PFSK-1 (cell line): ENCODE measurements around the gene FOSL2.

ENCODE experiments used
- POLR2AphosphoS5 ChIP-seq: IDR thresholded peaks from 2 replicates; pipeline ENCODE4 v1.6.1; 2012; ENCODE audit warnings: low read depth, mild to moderate bottlenecking, control low read depth, low read length, moderate library complexity
- SIN3A ChIP-seq: IDR thresholded peaks from 2 replicates; pipeline ENCODE4 v1.6.1; 2012; ENCODE audit warnings: mild to moderate bottlenecking, low read length, moderate library complexity, borderline replicate concordance; ENCODE audit not compliant: insufficient read depth
- TAF1 ChIP-seq: IDR thresholded peaks from 2 replicates; pipeline ENCODE4 v1.6.1; 2012; ENCODE audit warnings: low read length, control low read depth, borderline replicate concordance; ENCODE audit not compliant: insufficient read depth
- TF ChIP-seq, protein P1 (sequence below), 2 experiments: IDR thresholded peaks; 2 replicates each; pipeline versions ENCODE4 v1.6.1 to v1.8.0; 2011 to 2012; ENCODE audit warnings: low read depth in 2 of 2, low read length in 2 of 2, control low read depth in 1 of 2, inconsistent platforms in 1 of 2, mild to moderate bottlenecking in 1 of 2, moderate library complexity in 1 of 2; ENCODE audit not compliant: insufficient read depth in 1 of 2

DNA sequence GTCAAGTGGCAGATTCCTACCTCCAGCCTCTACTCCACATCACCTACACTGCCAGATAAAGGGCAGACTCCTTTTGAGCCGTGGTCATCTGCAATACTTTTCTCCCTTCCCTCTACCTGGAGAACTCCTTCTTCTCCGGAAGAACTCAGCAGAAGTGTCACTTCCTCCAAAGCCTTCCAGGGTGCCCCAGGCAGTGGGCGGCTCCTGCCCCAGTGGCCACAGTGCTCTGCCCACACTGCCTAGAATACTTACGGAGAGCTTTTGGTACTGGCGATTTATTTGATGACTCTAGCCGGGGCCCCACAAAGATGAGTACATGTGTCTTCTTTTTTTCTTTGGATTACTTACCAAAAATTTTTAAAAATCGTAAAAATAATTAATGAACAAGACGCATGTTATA, 39.7 kb downstream of the FOSL2 start:
- TF ChIP-seq POLR2AphosphoS5 (no peak), TAF1 (no peak), SIN3A (no peak)
- TF ChIP-seq, protein P1, sequence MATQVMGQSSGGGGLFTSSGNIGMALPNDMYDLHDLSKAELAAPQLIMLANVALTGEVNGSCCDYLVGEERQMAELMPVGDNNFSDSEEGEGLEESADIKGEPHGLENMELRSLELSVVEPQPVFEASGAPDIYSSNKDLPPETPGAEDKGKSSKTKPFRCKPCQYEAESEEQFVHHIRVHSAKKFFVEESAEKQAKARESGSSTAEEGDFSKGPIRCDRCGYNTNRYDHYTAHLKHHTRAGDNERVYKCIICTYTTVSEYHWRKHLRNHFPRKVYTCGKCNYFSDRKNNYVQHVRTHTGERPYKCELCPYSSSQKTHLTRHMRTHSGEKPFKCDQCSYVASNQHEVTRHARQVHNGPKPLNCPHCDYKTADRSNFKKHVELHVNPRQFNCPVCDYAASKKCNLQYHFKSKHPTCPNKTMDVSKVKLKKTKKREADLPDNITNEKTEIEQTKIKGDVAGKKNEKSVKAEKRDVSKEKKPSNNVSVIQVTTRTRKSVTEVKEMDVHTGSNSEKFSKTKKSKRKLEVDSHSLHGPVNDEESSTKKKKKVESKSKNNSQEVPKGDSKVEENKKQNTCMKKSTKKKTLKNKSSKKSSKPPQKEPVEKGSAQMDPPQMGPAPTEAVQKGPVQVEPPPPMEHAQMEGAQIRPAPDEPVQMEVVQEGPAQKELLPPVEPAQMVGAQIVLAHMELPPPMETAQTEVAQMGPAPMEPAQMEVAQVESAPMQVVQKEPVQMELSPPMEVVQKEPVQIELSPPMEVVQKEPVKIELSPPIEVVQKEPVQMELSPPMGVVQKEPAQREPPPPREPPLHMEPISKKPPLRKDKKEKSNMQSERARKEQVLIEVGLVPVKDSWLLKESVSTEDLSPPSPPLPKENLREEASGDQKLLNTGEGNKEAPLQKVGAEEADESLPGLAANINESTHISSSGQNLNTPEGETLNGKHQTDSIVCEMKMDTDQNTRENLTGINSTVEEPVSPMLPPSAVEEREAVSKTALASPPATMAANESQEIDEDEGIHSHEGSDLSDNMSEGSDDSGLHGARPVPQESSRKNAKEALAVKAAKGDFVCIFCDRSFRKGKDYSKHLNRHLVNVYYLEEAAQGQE (IDR thresholded peaks at IDR 0.05; ENCODE audit: insufficient read depth in 1 of 2, low read depth in 2 of 2, low read length in 2 of 2) = no peak
